Islet precursor cell (in vitro differentiated cells): ENCODE data around the gene CHMP2A.
"Not testable (repeated sequence)": the region's sequence is repeated elsewhere in the genome, so short reads cannot be mapped to it uniquely, and the experiment has no call there.

Experiments
- DNase-seq: peaks from one replicate; pipeline ENCODE4 v3.0.0-alpha.2; 2018

The CHMP2A gene

DNA sequence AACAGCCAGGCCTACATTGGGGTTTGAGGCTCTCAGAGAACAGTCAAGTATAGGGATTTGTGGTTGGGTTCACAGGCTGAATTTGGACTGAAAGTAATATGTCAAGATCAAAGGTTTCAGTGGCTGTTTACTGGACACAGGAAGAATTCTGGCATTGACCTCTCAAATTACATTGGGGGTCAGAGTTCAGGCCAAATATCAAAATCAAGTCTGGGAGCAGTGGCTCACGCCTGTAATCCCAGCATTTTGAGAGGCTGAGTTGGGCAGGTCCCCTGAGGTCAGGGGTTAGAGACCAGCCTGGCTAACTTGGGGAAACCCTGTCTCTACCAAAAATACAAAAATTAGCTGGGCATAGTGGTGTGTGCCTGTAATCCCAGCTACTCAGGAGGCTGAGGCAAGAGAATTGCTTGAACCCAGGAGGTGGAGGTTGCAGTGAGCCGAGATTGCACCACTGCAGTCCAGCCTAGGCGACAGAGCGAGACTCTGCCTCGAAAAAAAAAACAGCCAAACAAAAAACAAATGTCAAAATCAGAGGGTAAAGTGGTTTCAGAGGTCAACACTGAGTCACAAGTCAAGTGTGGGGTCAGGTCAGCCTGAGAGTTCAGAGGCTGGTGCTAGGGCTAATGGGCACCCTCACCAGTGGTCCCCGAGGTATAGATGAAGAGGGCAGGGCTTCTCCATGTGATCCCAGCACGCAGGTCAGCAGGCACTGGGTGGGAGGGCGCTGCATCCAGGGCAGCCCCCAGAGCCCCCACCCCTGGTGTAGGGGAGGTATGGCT is 44.6 kb downstream of the CHMP2A start:
- no peak for DNase-seq

DNA sequence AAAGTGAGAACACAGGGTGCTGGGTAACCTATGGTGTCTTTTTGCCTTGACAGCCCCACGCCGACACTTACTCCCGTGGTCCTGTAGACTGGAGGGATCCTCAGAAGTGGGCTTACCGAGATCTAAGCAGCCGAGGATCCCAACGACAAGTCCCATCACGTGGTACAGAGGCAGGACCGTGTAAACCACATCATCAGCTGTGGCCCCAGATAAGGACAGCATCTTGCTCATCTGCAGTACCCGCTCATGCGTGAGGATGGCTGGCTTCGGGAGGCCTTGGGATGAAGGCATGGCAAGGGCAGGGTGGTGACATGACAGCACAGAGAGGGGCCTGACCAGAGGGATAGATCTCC is 45.2 kb downstream of the CHMP2A start:
- no peak for DNase-seq

DNA sequence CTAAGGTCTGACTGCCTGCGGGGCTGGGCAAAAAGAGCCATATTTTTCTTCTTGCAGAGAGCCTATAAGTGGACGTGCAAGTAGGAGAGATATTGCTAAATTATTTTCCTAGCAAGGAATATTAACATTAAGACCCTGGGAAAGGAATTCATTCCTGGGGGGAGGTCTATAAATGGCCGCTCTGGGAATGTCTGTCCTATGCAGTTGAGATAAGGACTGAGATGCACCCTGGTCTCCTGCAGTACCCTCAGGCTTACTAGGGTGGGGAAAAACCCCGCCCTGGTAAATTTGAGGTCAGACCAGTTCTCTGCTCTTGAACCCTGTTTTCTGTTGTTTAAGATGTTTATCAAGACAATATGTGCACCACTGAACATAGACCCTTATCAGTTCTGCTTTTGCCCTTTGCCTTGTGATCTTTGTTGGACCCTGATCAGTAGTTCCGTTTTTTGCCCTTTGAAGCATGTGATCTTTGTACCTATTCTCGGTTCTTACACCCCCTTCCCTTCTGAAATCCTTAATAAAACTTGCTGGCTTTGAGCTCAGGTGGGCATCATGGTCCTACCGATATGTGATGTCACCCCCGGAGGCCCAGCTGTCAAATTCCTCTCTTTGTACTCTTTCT is 47.2 kb downstream of the CHMP2A start:
- DNase-seq: not testable (repeated sequence)
